Endothelial cell of umbilical vein (primary cell): ENCODE results near the gene TMEM234. TPM values are rescaled to one million over a fixed set of nuclear protein-coding genes. Genes with fewer than 3 reads are reported as not detected.

Source experiments
- BruUV-seq: library from RNA; stranded (reverse); fragments of 400-500 nt; replicated peaks from 2 replicates; lab custom pipeline; 2021; lab: Mats Ljungman, UMichigan
- CTCF ChIA-PET: fragments of 300-600, 350-600 bp; sonication (Branson Sonifier 250); formaldehyde crosslinking; loops from one replicate; lab custom pipeline; 2021; ENCODE audit warnings: antibody characterized with exemption, inconsistent platforms; lab: Charles Lee
- POLR2A ChIA-PET: fragments of 300-600, 350-600 bp; sonication (Branson Sonifier 250); formaldehyde crosslinking; loops from one replicate; lab custom pipeline; 2021; ENCODE audit warnings: antibody characterized with exemption, inconsistent platforms; lab: Charles Lee
- DNase-seq: peaks from one replicate; pipeline ENCODE4 v3.0.0-alpha.2; 2011; ENCODE audit warnings: low read depth, low spot score
- FAIRE-seq: peaks from 2 replicates; lab custom pipeline; 2011; peaks lifted over from hg19 to GRCh38; lab: Jason Lieb, UNC
- H2AFZ ChIP-seq: 2 replicates; pipeline ENCODE4 v1.6.0; 2012; ENCODE audit warnings: low read depth, low read length, control low read depth, inconsistent platforms
- H3K27ac ChIP-seq: 2 replicates; pipeline ENCODE4 v1.5.1; 2011; ENCODE audit warnings: low read depth, mild to moderate bottlenecking, control low read depth, low read length, moderate library complexity; ENCODE audit not compliant: insufficient read depth
- H3K27me3 ChIP-seq, 2 experiments: 2 replicates each; pipeline versions ENCODE4 v1.6.0 to v1.6.1; 2011; ENCODE audit warnings: low read length in 2 of 2, mixed read lengths in 1 of 2; ENCODE audit not compliant: control insufficient read depth in 2 of 2, insufficient read depth in 2 of 2
- H3K36me3 ChIP-seq, 2 experiments: 2 replicates in 1 of 2; 3 replicates in 1 of 2; pipeline ENCODE4 v1.5.1; 2011; ENCODE audit warnings: low read length in 2 of 2, mild to moderate bottlenecking in 1 of 2, moderate library complexity in 1 of 2; ENCODE audit not compliant: control insufficient read depth in 2 of 2, insufficient read depth in 2 of 2; ENCODE audit errors: extremely low read depth in 1 of 2
- H3K4me1 ChIP-seq: 3 replicates; pipeline ENCODE4 v1.5.1; 2011; ENCODE audit warnings: mild to moderate bottlenecking, low read length; ENCODE audit not compliant: control insufficient read depth, insufficient read depth; ENCODE audit errors: extremely low read depth
- H3K4me2 ChIP-seq: 2 replicates; pipeline ENCODE4 v1.6.1; 2011; ENCODE audit warnings: low read length, control low read depth, mixed read lengths; ENCODE audit not compliant: insufficient read depth
- H3K4me3 ChIP-seq, 3 experiments: fragments of 200-600 bp in 1 of 3; sonication (generic), shearing (Covaris generic) in 1 of 3; replicated peaks in 1 of 3; 2 replicates each; pipeline ENCODE4 v1.5.1; 2011 to 2016; ENCODE audit warnings: control low read depth in 3 of 3, low read length in 3 of 3, mild to moderate bottlenecking in 2 of 3, inconsistent platforms in 1 of 3, low read depth in 1 of 3, moderate library complexity in 1 of 3; ENCODE audit not compliant: insufficient read depth in 1 of 3
- H3K79me2 ChIP-seq: 2 replicates; pipeline ENCODE4 v1.6.0; 2012; ENCODE audit warnings: low read length, inconsistent platforms; ENCODE audit not compliant: control insufficient read depth, insufficient read depth
- H3K9ac ChIP-seq: replicated peaks from 2 replicates; pipeline ENCODE3; 2011; ENCODE audit warnings: low read length, control low read depth; ENCODE audit not compliant: insufficient read depth; ENCODE audit errors: extremely low read depth
- H3K9me1 ChIP-seq: replicated peaks from 3 replicates; pipeline ENCODE4 v1.6.0; 2011; ENCODE audit warnings: mild to moderate bottlenecking, low read length; ENCODE audit not compliant: control insufficient read depth, insufficient read depth; ENCODE audit errors: extremely low read depth
- H3K9me3 ChIP-seq: replicated peaks from 2 replicates; pipeline ENCODE4 v1.5.1; 2012; ENCODE audit warnings: low read length, inconsistent platforms; ENCODE audit not compliant: control insufficient read depth, insufficient read depth
- H4K20me1 ChIP-seq: replicated peaks from 2 replicates; pipeline ENCODE3; 2011; ENCODE audit warnings: mild to moderate bottlenecking, low read length; ENCODE audit not compliant: control insufficient read depth, insufficient read depth; ENCODE audit errors: extremely low read depth
- EZH2 ChIP-seq: IDR thresholded peaks from 2 replicates; pipeline ENCODE4 v1.6.1; 2012; ENCODE audit warnings: borderline replicate concordance, low read depth, mild to moderate bottlenecking, moderate library complexity, low read length, inconsistent platforms; ENCODE audit not compliant: severe bottlenecking
- FOS ChIP-seq: IDR thresholded peaks from 2 replicates; pipeline ENCODE4 v1.6.1; 2011; ENCODE audit warnings: mild to moderate bottlenecking, low read length, moderate library complexity, borderline replicate concordance; ENCODE audit not compliant: insufficient read depth
- GATA2 ChIP-seq: IDR thresholded peaks from 2 replicates; pipeline ENCODE4 v1.7.0; 2011; ENCODE audit warnings: low read depth, mild to moderate bottlenecking, moderate library complexity, mixed read lengths, low read length; ENCODE audit not compliant: insufficient read length, insufficient read depth
- JUN ChIP-seq: IDR thresholded peaks from 2 replicates; pipeline ENCODE4 v1.6.1; 2011; ENCODE audit warnings: borderline replicate concordance, low read depth; ENCODE audit not compliant: insufficient read length, insufficient read depth
- MYC ChIP-seq: IDR thresholded peaks from one replicate; pipeline ENCODE4 v1.6.1; 2011; ENCODE audit warnings: mild to moderate bottlenecking, low read depth, low read length
- POLR2A ChIP-seq: IDR thresholded peaks from 2 replicates; pipeline ENCODE4 v1.6.1; 2012; ENCODE audit warnings: low read depth, mild to moderate bottlenecking, control low read depth, low read length
- POLR2AphosphoS5 ChIP-seq: IDR thresholded peaks from 2 replicates; pipeline ENCODE4 v1.6.1; 2012; ENCODE audit warnings: low read depth, mild to moderate bottlenecking, control low read depth, low read length, moderate library complexity; ENCODE audit not compliant: insufficient read depth
- dilution Hi-C: fragments of 300-500 bp; cut with MboI; formaldehyde crosslinking; loops from one replicate; pipeline ENCODE4 v1.15.0; 2019; ENCODE audit warnings: low sequenced_read_pairs; ENCODE audit not compliant: extremely low pct_ligation_motif_present
- intact Hi-C: fragments of 100-400 bp; cut with micrococcal nuclease; formaldehyde crosslinking; loops from one replicate; pipeline ENCODE4 v1.10.0; 2022
- polyA plus RNA-seq, 4 experiments: library from polyadenylated mRNA; depleted of rRNA in 3 of 4; stranded (reverse) in 3 of 4; unstranded in 1 of 4; fragments of >200 nt; gene quantifications; 2 replicates each; pipeline versions ENCODE4 v1.2.1 to v1.2.3, GENCODE V29; 2011 to 2012; ENCODE audit warnings: missing spikeins in 1 of 4
- total RNA-seq: library from RNA; stranded (reverse); gene quantifications from 2 replicates; pipeline ENCODE4 v1.2.3, GENCODE V29; 2021
- TF ChIP-seq, protein P1 (sequence below), 2 donors: IDR thresholded peaks; 1 replicate in 1 of 2; 2 replicates in 1 of 2; pipeline ENCODE4 v1.5.1; 2011; ENCODE audit warnings: low read length in 2 of 2, mild to moderate bottlenecking in 2 of 2, moderate library complexity in 2 of 2, control low read depth in 1 of 2, inconsistent platforms in 1 of 2, low read depth in 1 of 2; ENCODE audit not compliant: insufficient read depth in 1 of 2; ENCODE audit errors: extremely low read depth in 1 of 2
- TF ChIP-seq, protein P2 (sequence below): IDR thresholded peaks from 2 replicates; pipeline ENCODE4 v1.6.1; 2011; ENCODE audit not compliant: insufficient read depth, insufficient read length

Gene TMEM234
- total and polyA plus RNA-seq, 2 donors (not counting 3 experiments of a cell fraction or from before 2014, with no cell fraction given): 20.7 to 21.3 TPM

DNA sequence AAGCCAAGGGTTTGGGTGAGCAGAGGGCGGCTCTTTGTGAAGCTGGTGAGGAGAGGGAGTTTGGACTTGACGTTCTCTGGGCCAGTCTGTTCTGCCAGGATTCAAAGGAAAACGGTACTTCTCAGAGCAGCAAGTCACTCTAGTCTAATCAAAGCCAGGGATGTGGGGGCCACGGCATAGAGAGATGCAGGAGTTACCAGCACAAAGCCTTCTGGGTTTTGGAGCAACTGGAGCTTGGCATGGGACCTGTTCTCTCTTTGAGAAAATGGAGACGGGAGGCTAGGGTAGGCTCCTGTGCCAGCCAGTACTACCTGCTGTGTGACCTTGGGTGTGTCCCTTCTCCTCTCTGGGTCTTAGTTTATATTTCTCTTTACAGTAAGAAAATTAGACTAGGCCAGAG is 40.6 kb downstream of the TMEM234 start:
- Histone ChIP-seq H3K27me3 (no peaks in the 10 kb centered on the region), H3K9ac (peak overlapping the region; percentile 24), H3K27ac (no peak overlapping the region), H2AFZ (no peak overlapping the region), H3K9me1 (no peaks in the 10 kb centered on the region), H4K20me1 (no peaks in the 10 kb centered on the region), H3K4me3 (no peak overlapping the region), H3K36me3 (peaks cover 12 to 16% of the 10 kb centered on the region in 2 experiments), H3K9me3 (no peaks in the 10 kb centered on the region), H3K79me2 (peaks cover 55% of the 10 kb centered on the region), H3K4me1 (peaks cover 22% of the 10 kb centered on the region), H3K4me2 (peak overlapping the region; percentile 96)
- ChIA-PET POLR2A (interaction anchor here (1.9 kb wide), 1 partner anchor 19 kb away, joined by 4 read pairs; the partner anchor contains the start of gene CCDC28B), CTCF (interaction anchor here (1.2 kb wide), 1 partner anchor 9 kb away, joined by 6 read pairs; no protein-coding TSS in a partner anchor)
- dilution Hi-C loops: no loop called here
- no peak for FAIRE-seq
- BruUV-seq: no TSS peak
- intact Hi-C loops: loop anchor here (2.0 kb wide), 1 partner anchor 19 kb away; the partner anchor contains the start of gene CCDC28B
- no peak for TF ChIP-seq POLR2A
- TF ChIP-seq EZH2: no peak
- no peak for DNase-seq

DNA sequence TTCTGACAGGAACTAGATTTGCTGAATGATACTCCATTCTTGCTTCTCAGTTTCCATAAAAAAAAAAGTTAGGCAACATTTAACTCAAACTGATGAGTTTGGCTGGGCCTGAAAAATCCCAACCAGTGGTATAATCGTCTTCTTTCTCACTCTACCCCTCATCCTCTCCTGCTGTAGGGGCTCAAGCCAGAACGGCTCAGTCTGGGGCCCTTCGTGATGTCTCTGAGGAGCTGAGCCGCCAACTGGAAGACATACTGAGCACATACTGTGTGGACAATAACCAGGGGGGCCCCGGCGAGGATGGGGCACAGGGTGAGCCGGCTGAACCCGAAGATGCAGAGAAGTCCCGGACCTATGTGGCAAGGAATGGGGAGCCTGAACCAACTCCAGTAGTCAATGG is 41.1 kb downstream of the TMEM234 start:
- H3K4me3 ChIP-seq: peak overlapping the region in 2 of 3 experiments; percentile 53 to 90
- H3K4me1 ChIP-seq: peaks cover 22% of the 10 kb centered on the region
- peak overlapping the region; percentile 95 for H3K9ac ChIP-seq
- no peak for TF ChIP-seq POLR2A
- TF ChIP-seq POLR2AphosphoS5: no peak
- no peak for TF ChIP-seq MYC
- TF ChIP-seq, protein P1, sequence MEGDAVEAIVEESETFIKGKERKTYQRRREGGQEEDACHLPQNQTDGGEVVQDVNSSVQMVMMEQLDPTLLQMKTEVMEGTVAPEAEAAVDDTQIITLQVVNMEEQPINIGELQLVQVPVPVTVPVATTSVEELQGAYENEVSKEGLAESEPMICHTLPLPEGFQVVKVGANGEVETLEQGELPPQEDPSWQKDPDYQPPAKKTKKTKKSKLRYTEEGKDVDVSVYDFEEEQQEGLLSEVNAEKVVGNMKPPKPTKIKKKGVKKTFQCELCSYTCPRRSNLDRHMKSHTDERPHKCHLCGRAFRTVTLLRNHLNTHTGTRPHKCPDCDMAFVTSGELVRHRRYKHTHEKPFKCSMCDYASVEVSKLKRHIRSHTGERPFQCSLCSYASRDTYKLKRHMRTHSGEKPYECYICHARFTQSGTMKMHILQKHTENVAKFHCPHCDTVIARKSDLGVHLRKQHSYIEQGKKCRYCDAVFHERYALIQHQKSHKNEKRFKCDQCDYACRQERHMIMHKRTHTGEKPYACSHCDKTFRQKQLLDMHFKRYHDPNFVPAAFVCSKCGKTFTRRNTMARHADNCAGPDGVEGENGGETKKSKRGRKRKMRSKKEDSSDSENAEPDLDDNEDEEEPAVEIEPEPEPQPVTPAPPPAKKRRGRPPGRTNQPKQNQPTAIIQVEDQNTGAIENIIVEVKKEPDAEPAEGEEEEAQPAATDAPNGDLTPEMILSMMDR (IDR thresholded peaks at IDR 0.05; ENCODE audit: extremely low read depth in 1 of 2, insufficient read depth in 1 of 2, low read depth in 1 of 2, low read length in 2 of 2): no peak
- TF ChIP-seq, protein P2, sequence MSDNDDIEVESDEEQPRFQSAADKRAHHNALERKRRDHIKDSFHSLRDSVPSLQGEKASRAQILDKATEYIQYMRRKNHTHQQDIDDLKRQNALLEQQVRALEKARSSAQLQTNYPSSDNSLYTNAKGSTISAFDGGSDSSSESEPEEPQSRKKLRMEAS: no peak
- no peak for TF ChIP-seq FOS
- no peak for TF ChIP-seq EZH2
- TF ChIP-seq JUN: no peak
- no peak for TF ChIP-seq GATA2
- ChIA-PET CTCF (interaction anchor here (1.1 to 2.3 kb wide), 2 partner anchors 35 to 73 kb away, joined by 6 to 13 read pairs; partner anchors contain the start of gene KPNA6), POLR2A (interaction anchor here (1.9 to 2.5 kb wide), 2 partner anchors 19 to 73 kb away, joined by 4 to 9 read pairs; partner anchors contain the start of genes CCDC28B and KPNA6)
- no peak for DNase-seq
- FAIRE-seq: no peak
- peak overlapping the region; percentile 96 for H3K4me2 ChIP-seq
- no peaks in the 10 kb centered on the region for H4K20me1 ChIP-seq
- intact Hi-C loops: loop anchor here (2.0 kb wide), 1 partner anchor 20 kb away; the partner anchor contains the start of gene CCDC28B
- dilution Hi-C loops: no loop called here
- BruUV-seq: no TSS peak
- peaks cover 12 to 14% of the 10 kb centered on the region in 2 experiments for H3K36me3 ChIP-seq
- H3K79me2 ChIP-seq: peaks cover 50% of the 10 kb centered on the region
- no peaks in the 10 kb centered on the region for H3K27me3 ChIP-seq
- H2AFZ ChIP-seq: no peak overlapping the region
- peak overlapping the region; percentile 88 for H3K27ac ChIP-seq
- H3K9me1 ChIP-seq: no peaks in the 10 kb centered on the region
- H3K9me3 ChIP-seq: no peaks in the 10 kb centered on the region
